RWPE2 (cell line): ENCODE data around the gene BAZ2B.
A peak's percentile ranks its signal among the peaks of the same experiment; 100 is the strongest.

Source experiments
- ATAC-seq: fragments of 200-7000 bp; cut with Tn5 transposase; 3 replicates; pipeline ENCODE4 v1.9.1; 2021; ENCODE audit warnings: low read depth
- DNase-seq: peaks from one replicate; pipeline ENCODE4 v3.0.0-alpha.2; 2020; ENCODE audit warnings: low spot score
- H3K27ac ChIP-seq: fragments of 450-650 bp; 2 replicates; pipeline ENCODE4 v1.5.1; 2017; ENCODE audit warnings: mild to moderate bottlenecking; ENCODE audit not compliant: poor library complexity, severe bottlenecking
- H3K27me3 ChIP-seq: fragments of 250-450 bp; sonication (Bioruptor Pico); 2 replicates; pipeline ENCODE4 v1.5.1; 2021; ENCODE audit warnings: mild to moderate bottlenecking, moderate library complexity; ENCODE audit not compliant: insufficient read depth, poor library complexity, severe bottlenecking
- H3K36me3 ChIP-seq: fragments of 250-450 bp; sonication (Bioruptor Pico); 2 replicates; pipeline ENCODE4 v1.5.1; 2020; ENCODE audit warnings: low read depth, mild to moderate bottlenecking, moderate library complexity
- H3K4me1 ChIP-seq: fragments of 250-450 bp; sonication (Bioruptor Pico); 2 replicates; pipeline ENCODE4 v1.5.1; 2021; ENCODE audit warnings: mild to moderate bottlenecking, moderate library complexity; ENCODE audit not compliant: insufficient read depth, poor library complexity, severe bottlenecking
- H3K4me3 ChIP-seq: fragments of 250-450 bp; sonication (Bioruptor Pico); 2 replicates; pipeline ENCODE4 v1.5.1; 2021; ENCODE audit warnings: mild to moderate bottlenecking, moderate library complexity; ENCODE audit not compliant: severe bottlenecking
- H3K9me3 ChIP-seq: fragments of 250-450 bp; sonication (Bioruptor Pico); 2 replicates; pipeline ENCODE4 v1.5.1; 2021; ENCODE audit warnings: mild to moderate bottlenecking, moderate library complexity; ENCODE audit not compliant: severe bottlenecking
- TF ChIP-seq, protein P1 (sequence below): fragments of 450-650 bp; IDR thresholded peaks from one replicate; pipeline ENCODE4 v1.5.1; 2017; ENCODE audit warnings: mild to moderate bottlenecking, moderate library complexity; ENCODE audit not compliant: poor library complexity, severe bottlenecking

Gene BAZ2B

GRCh38 chr2:159285929-159286708 is 330.2 kb downstream of the BAZ2B start, which contains the start of gene WDSUB1:
WDSUB1 (minus strand) TSS chr2:159286703; CDS start chr2:159283069, 3,634 bp downstream.
- H3K27ac ChIP-seq, result peak within 1 kb of the TSS; percentile 21
- H3K4me3 ChIP-seq, result peak within 1 kb of the TSS; percentile 58
- TF ChIP-seq, protein P1, sequence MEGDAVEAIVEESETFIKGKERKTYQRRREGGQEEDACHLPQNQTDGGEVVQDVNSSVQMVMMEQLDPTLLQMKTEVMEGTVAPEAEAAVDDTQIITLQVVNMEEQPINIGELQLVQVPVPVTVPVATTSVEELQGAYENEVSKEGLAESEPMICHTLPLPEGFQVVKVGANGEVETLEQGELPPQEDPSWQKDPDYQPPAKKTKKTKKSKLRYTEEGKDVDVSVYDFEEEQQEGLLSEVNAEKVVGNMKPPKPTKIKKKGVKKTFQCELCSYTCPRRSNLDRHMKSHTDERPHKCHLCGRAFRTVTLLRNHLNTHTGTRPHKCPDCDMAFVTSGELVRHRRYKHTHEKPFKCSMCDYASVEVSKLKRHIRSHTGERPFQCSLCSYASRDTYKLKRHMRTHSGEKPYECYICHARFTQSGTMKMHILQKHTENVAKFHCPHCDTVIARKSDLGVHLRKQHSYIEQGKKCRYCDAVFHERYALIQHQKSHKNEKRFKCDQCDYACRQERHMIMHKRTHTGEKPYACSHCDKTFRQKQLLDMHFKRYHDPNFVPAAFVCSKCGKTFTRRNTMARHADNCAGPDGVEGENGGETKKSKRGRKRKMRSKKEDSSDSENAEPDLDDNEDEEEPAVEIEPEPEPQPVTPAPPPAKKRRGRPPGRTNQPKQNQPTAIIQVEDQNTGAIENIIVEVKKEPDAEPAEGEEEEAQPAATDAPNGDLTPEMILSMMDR, result no peak
- DNase-seq, result no peak
- H3K4me1 ChIP-seq, result peaks cover 13% of the 10 kb centered on the region
- 0 out of 2 replicates have a peak, but pooled peaks cover under 1% of the 10 kb centered on the region for H3K36me3 ChIP-seq
- H3K27me3 ChIP-seq, result no peaks in the 10 kb centered on the region
- H3K9me3 ChIP-seq, result no peaks in the 10 kb centered on the region
- ATAC-seq, result peak; percentile 37

DNA sequence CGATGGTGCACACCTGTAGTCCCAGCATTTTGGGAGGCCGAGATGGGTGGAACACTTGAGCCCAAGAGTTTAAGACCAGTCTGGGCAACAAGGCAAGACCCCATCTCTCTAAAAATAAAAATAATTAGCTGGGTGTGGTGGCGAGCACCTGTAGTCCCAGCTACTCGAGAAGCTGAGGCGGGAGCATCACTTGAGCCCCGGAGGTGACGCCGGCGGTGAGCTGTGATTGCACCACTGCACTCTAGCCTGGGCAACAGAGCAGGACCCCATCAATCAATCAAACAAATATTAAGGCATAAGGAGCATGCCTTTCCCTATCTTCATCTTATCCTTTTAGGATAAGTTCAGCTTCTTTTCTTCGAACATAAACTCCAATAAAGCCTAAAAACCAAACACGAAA is 330.9 kb downstream of the BAZ2B start:
- no peak overlapping the region for H3K27ac ChIP-seq
- H3K9me3 ChIP-seq, result no peaks in the 10 kb centered on the region
- TF ChIP-seq, protein P1, result no peak
- peak overlapping the region; percentile 58 for H3K4me3 ChIP-seq
- no peaks in the 10 kb centered on the region for H3K27me3 ChIP-seq
- peaks cover 9% of the 10 kb centered on the region for H3K4me1 ChIP-seq
- no peak for ATAC-seq
- DNase-seq, result no peak
- H3K36me3 ChIP-seq, result 0 out of 2 replicates have a peak, but pooled peaks cover 6% of the 10 kb centered on the region

DNA sequence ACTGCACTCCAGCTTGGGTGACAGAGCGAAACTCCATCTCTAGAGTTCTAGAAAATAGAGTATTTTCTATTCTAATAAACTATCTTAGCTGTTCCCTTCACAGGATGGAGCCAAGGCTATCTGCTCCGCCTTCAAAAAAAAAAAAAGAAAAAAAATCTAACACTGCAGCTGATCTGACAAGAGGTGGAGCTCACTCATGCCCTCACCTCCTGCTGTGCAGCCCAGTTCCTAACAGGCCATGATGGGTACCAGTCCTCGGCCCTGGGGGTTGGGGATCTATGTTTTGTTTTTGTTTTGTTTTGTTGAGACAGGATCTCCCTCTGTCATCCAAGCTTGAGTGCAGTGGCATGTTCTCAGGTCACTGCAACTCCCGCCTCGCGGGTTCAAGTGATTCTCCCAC is 332.8 kb downstream of the BAZ2B start:
- H3K27me3 ChIP-seq, result no peaks in the 10 kb centered on the region
- H3K9me3 ChIP-seq, result no peaks in the 10 kb centered on the region
- H3K27ac ChIP-seq, result no peak overlapping the region
- no peak overlapping the region for H3K4me3 ChIP-seq
- H3K36me3 ChIP-seq, result peaks cover 21% of the 10 kb centered on the region; the same call in 1 of the 2 replicates
- H3K4me1 ChIP-seq, result peaks cover 4% of the 10 kb centered on the region
- DNase-seq, result no peak
- ATAC-seq, result no peak
- TF ChIP-seq, protein P1, result no peak

GRCh38 chr2:159281002-159281401 is 335.3 kb downstream of the BAZ2B start:
- H3K27me3 ChIP-seq, result no peaks in the 10 kb centered on the region
- H3K4me1 ChIP-seq, result no peaks in the 10 kb centered on the region
- H3K27ac ChIP-seq, result no peak overlapping the region
- no peaks in the 10 kb centered on the region for H3K9me3 ChIP-seq
- no peak overlapping the region for H3K4me3 ChIP-seq
- peaks cover 21% of the 10 kb centered on the region; the same call in 1 of the 2 replicates for H3K36me3 ChIP-seq
- DNase-seq (no peak), ATAC-seq (no peak)
- TF ChIP-seq, protein P1, result no peak

DNA sequence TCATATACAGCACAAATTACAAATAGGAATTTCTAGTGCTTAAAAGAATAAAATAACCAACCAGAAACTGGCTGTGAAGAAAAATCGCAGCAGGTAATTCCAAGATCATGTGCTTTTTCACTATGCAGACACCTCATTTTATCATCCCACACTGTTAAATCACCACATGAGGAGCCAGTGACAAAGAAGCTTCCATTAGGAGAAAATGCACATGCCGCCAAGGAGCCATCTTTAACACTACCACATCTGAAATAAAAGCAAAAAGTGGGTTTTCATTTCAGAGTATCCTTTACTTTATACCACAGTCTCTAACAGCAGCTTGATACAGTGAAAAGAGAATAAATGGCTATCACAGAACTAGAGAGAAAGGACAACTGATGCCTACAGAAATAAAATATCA is 336.6 kb downstream of the BAZ2B start:
- Histone ChIP-seq H3K36me3 (peaks cover 25% of the 10 kb centered on the region; the same call in 1 of the 2 replicates), H3K4me1 (no peaks in the 10 kb centered on the region), H3K27me3 (no peaks in the 10 kb centered on the region), H3K9me3 (no peaks in the 10 kb centered on the region), H3K27ac (no peak overlapping the region), H3K4me3 (no peak overlapping the region)
- DNase-seq (no peak), ATAC-seq (no peak)
- TF ChIP-seq, protein P1, result no peak
